Posterior vena cava (tissue), 2 donors: Measurements from ENCODE around the gene DLG2. TPM values are rescaled to one million over a fixed set of nuclear protein-coding genes. Genes with fewer than 3 reads are reported as not detected.
"Not testable (repeated sequence)": the region's sequence is repeated elsewhere in the genome, so short reads cannot be mapped to it uniquely, and the experiment has no call there.

Experiments
- DNase-seq: peaks from one replicate; pipeline ENCODE4 v3.0.0-alpha.2; 2020; ENCODE audit warnings: low spot score
- intact Hi-C, 2 donors: fragments of 100-400 bp; cut with DNase I; formaldehyde crosslinking; loops; one replicate each; pipeline versions ENCODE4 v1.14.1 to v1.14.2; 2022 to 2023
- total RNA-seq, 2 donors: library from RNA; stranded (reverse); fragmentation: NEBNext Ultra II Directional; extraction: Animal tissue kit (Norgen Biotek cat#: 25700); gene quantifications; one replicate each; pipeline ENCODE4 v1.2.1, GENCODE V29; 2021
- donor health status: DM: yes; HTN: yes; CAD: no.
- donor health status: DM: yes; HTN: yes; CAD: no.

DLG2 gene
- total RNA-seq, 2 donors from 2014 or later, result 17.2 to 20.5 TPM

DNA sequence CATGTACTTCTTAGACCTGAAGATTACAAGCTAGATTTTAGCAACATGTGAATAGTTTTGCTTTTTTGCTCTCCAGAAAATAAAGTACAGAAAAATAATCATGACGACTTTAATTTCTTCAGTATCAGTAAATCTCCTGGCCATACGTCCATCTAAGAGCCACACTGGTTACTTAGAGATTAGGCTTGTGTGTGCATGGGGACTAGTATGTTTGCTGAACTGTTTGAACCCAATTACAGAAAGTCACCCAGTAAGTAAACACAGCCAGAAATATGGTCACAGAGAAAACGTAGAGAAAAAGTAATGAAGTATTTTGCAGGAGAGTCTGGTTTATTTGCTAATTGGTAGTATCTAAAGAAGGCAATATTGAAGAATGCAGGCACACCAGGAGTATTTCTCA, 1287.3 kb downstream of the DLG2 start:
- intact Hi-C loops, result no loop called here
- DNase-seq, result no peak

DNA sequence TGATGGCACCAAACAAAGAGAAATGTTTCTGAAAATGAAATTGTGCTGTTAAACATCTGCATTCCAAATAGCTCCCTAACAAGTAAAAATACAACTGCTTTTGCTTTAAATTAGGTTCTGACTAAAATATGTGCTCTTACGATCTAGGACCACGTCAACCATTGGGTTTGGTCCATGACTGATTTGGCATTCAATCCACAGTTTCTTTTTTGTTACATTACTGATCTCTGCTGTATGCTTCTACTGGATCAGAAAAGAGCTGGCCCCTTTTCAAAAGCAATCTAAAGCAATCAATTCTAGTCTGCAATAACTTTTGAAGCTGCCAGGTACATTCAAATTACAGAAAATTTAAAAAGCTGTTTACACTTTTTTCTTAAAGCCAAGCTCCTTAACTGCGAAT, 1293.9 kb downstream of the DLG2 start:
- no peak for DNase-seq
- intact Hi-C loops, result no loop called here

DNA sequence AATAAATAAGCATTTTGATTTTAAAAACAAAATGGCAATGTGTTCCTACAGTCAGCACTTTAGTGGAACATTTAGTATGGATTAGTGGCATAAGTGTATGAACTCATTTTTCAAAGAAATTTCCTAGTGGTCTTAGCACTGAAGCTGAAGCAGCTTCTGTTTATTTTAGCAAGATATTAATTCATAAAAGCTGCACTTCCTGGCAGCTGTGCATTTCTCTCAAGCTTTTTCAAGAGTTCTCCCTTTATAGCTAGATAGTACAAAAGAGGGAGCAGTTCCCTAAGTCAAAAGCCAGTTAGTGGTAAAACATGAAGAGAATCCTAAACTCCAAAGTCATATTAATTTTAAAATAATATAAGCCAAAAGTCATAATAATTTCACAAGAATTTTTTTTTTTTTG, 1304.9 kb downstream of the DLG2 start:
- no peak for DNase-seq
- intact Hi-C loops, result no loop called here

DNA sequence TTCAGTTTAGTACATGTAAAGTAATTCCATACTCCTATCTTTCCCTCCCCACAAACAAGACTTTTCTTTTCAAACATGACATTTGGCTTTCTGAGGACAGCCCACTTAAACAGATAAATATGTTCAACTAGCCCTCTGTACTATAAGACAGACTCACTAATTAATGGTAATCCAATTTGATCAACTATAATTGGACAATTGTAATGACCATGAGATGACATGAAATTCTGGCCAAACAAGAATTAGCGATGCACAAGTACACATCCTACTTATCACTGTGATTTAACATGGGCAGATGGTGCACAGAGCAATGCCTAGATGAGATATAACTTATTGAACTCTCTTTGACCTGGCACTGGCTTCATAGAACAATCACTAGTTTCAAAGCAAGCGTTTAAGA, 1307.3 kb downstream of the DLG2 start:
- DNase-seq, result no peak
- intact Hi-C loops, result no loop called here

DNA sequence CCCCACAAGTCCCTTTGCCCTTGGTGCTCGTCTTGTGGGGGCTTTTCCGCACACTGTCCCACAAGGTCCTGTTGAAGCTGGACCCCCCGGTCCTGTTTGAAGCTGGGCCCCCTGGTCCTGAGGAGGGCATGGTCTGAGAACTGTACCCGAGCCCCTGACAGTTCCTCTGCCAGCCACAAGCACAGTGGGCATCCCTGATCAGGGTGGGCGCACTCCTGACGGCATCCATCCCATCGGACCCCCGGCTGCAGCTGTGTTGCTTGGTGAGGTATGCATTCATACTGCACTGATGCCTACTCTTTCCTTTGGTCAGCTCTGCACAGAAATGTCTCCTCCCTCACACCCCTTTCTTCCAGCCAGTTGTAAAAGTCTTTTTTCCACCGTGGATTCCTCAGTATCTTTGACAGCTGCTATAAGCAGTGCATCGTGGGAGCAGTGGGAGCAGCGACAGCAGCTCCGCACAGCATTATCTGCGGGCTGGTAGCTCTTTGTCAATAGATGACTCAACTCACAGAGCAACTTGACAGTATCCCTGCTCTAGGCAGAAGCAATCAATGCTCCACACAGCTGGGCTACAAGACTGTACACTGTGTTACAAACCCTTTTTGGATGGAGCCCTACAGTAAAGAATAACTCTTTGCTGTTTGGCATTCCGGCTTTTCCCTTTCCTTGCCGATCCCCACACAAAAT, 1310.1 kb downstream of the DLG2 start:
- no peak for DNase-seq
- intact Hi-C loops, result no loop called here

DNA sequence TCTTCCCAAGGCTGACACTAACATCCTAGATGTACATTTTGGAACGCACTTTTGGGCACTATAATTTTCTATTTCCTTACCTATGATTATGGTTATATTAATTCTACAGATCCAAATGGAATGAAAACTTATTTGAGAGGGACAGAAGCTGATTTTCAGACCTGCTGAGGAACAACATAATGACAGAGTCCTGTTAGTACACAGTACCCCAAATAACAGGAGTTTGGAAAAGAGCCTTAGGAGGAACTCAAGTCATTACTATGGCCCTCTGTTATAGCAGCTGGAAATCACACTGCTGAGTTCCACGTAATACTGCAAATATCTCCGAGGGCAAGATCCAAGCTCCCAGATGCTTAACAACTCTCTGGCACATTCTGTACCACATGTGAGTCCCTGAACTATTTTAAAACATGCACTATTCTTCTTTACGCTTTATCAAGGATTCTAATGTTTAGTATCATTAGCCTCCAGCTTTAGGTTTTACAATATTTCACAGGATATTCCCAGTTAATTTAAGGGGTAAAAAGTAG, 1313.2 kb downstream of the DLG2 start:
- intact Hi-C loops, result no loop called here
- DNase-seq, result no peak

DNA sequence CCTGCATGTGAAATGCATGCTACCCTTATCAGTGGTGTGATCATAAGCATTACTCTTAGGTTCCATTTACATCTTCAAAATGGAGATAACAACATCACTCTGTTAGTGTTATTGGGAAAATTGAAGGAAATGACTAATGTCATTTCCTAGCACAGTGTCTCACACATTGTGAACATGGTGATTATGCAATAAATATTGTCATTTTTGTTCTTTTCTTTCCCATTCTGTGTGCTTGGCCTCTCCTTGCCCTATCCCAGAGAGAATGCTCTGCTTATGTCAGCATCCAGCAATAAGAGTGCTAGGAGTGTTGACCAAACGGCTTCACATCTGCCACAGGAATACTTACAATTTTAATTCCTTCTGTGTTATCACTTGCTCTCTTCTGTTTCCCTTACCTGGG, 1316.9 kb downstream of the DLG2 start:
- intact Hi-C loops, result no loop called here
- no peak for DNase-seq

DNA sequence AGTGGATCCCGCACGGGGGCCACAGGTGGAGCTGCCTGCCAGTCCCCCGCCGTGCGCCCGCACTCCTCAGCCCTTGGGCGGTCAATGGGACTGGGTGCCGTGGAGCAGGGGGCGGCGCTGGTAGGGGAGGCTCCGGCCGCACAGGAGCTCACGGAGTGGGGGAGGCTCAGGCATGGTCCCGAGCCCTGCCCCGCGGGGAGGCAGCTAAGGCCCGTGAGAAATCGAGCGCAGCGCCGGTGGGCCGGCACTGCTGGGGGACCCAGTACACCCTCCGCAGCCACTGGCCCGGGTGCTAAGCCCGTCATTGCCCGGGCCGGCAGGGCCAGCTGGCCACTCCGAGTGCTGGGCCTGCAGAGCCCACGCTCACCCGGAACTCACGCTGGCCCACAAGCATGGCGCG, 1318.7 kb downstream of the DLG2 start:
- intact Hi-C loops, DNase-seq: not testable (repeated sequence)

DNA sequence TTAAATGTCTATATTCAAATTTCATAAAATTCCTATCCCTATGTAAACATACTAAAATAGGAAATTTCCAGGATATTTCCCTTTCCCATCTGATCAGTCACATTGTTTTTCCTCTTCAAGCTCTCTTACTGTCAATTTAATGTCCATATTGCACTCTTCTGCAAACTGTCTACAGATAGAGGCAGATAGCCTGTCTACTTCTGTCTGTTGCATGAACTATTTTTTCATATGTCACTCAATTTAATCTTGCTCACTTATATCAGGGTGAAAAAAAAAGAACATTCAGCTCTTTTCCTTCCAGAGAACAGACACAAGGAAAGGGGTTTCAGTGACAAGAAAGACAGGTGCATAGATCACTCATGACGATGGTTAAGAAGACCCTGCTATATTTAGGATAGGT, 1327.1 kb downstream of the DLG2 start:
- intact Hi-C loops, result no loop called here
- no peak for DNase-seq

DNA sequence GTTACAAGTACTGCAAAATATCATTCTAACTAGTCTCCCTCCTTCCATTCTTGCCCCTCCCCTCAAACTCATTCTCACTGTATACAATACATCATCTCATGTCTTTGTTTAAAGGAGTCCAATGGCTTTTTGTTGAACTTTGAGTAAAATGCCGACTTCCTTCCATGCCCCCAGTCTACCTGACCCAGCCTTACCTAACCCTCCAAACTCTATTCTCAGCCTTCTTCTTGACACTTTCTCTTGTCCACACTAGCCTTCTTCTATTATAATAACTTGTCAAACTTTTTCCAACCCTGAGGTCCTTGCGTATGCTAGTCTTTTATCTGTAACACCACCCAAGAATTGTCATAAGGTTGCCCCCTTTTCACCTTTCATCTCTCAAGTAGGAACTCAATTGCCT, 1329.6 kb downstream of the DLG2 start:
- no peak for DNase-seq

DNA sequence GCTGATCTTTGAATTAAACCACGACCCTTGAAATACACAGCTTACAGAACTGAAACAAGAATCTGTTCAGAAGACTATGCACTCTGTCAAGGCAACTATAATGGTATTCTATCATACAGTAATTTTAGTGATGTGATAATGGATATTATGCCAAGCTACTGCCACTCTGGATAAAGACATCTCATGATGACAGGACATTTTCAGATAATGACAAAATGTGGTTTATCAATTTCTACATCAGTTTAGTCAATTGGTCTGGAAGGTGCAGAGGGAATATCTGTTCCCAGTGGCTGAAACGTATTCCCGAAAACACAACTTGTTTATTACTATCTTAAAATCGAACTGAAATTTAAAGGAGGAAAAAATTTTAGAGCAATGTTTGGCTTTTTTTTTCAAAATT, 1331.3 kb downstream of the DLG2 start:
- intact Hi-C loops, result no loop called here
- DNase-seq, result no peak

More for the DNA sequence above, 1329.6 kb downstream of the DLG2 start:
- intact Hi-C loops, result no loop called here

DNA sequence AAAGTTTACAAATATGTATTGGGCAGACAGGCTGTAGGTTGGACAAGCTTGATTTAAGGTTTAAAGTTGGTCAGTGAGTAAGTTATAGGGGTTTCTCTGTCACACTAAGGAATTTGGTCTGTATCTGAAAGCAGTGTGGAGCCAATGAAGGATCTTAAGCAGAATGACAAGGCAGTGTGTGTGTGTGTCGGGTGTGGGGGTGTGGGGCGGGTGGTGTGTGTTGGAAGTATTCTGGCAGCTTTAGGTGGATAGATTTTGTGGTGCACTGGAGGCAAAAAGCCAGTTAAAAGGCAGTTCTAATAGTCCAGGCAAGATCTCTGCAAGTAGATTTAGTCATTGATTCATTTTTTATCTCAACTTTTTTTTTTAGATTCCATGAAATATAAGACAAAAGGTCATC, 1334.2 kb downstream of the DLG2 start:
- DNase-seq, result no peak
- intact Hi-C loops, result no loop called here

DNA sequence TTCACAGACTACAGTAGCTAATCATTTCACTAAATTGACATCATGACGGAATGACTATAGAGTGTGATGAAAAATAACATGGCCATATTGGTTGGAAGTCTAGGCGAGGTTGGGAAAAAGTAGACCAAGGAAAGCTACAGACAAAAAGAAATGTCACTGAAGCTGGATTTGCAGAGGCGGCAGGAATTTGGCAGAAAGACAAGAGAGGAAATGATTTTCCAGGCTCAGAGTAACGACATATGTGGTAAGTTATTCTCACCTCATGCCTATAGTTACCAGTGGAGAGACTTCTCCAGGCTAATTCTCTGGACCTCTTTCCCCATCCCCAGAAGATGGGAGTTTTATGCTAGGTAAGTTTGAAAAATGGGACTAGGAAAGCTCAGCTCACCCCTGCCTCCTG, 1335.1 kb downstream of the DLG2 start:
- intact Hi-C loops, result no loop called here
- no peak for DNase-seq

DNA sequence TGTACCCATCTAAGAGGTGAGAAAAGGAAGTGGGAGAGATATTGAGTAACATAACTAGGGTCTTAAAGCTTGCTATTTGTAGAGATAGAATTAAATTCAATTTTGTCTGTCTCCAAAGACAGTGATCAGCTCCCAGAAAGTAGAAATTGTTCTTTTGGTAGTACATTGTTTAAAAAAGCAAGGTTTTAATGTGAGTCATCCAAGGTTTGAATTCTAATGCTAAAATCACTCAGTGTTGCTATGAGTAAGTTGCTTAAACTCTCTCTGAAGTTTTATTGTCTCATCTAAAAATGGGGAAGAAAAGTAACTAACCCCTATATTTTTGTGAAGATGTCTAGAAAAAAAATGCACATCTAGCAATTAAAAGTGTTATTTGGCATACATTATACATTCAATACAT, 1336.5 kb downstream of the DLG2 start:
- no peak for DNase-seq
- intact Hi-C loops, result no loop called here

DNA sequence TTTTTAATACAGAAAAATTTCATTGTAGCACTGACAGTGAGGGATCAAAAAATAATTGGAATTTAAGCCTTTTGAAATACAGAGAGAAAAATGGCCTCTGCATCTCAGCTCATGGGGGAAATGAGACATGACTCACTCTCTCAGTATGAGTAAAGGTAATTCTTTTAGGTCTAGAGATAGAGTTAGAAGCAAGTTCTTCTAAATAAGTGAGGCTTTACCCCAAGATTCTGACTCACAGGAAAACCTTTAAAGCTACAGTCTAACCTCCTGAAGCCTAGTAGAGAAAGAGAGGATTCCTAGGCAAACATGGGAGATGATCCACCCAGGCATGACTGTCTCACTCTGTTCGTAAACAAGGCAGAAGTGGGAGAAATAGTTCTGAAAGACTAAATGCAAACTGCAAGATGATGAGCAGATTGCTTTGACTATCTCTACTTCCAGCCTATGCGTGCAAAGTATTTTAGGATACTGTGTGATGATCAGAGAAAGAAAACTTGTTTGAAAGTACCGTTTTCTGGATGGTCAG, 1337.7 kb downstream of the DLG2 start:
- DNase-seq, result no peak

DNA sequence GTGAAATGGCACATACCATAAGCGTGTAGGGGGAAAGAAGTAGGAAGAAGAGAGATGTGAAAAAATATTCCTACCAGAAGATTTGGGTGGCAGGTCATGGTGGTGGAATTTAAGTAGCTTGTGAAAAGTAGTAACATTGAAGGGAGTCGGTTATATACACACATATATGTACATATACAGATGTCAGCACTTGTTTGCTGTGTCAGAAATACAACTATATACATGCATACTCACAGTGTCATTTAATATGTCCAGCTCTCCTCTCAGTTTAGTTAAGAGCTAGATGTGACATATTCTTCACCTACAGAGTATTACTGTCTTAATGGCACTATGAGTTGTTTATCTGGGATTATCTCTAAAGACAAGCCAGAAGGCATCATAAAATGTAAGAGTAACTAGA, 1353.6 kb downstream of the DLG2 start:
- DNase-seq, result no peak
- intact Hi-C loops, result no loop called here

More for the DNA sequence above, 1337.7 kb downstream of the DLG2 start:
- intact Hi-C loops, result loop anchor here in 1 of 2 donors (2.0 kb wide), 1 partner anchor 59 kb away; no protein-coding TSS in a partner anchor

DNA sequence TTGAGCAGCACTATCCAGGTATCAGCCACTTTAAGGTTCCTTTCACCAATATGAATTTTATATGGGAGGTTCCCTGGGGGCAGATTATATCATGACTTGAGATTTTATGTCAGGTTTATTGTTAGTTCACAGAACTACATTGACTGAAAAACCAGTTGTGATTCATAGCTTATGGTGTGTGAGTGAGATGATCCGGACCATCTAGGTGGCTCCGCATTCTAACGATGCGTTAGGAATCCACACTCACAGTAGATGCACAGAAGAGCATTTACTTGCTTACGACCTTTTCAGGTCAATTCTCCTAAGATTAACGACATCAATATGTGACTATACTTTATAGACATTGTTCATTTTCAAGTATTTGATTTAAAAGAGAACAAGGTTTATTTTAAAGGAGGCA, 1356.7 kb downstream of the DLG2 start:
- intact Hi-C loops, result no loop called here
- DNase-seq, result no peak

DNA sequence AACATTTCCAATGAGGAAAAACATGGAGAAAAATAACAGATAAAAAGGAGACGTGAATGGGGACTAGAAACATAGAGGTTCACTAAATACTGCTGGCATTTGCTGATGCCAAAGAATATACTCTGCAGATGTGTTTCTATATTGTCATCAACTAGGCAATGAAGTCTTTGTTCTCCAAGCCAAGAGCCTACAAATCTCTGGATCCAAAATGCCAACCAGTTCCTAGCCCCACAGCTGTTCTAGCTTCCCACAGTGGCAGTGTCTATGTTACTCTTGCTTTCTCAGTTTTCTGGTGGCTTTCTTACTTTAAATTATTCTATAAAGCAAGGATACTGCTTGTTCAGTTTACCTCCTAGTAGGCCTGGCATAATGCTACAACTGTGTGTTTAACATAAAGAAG, 1363.1 kb downstream of the DLG2 start:
- DNase-seq, result no peak
- intact Hi-C loops, result no loop called here

DNA sequence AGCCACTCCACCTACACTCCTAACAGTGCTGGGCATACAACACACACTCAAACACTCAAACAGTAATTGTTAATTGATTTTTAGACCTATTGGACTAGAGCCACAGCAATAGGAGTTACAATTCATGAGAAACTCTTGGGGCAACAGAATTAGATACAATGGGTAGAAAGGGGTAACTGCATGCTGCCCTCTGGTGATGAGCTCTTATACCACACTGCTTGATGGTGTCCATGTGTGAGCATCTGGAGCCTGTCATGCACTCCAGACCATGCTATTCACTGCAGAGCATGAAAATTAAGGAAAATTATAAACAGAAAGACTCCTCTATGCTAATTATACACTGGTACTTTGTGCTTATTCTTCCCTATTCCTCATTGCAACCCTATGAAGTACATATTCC, 1365.4 kb downstream of the DLG2 start:
- intact Hi-C loops, result no loop called here
- DNase-seq, result no peak

DNA sequence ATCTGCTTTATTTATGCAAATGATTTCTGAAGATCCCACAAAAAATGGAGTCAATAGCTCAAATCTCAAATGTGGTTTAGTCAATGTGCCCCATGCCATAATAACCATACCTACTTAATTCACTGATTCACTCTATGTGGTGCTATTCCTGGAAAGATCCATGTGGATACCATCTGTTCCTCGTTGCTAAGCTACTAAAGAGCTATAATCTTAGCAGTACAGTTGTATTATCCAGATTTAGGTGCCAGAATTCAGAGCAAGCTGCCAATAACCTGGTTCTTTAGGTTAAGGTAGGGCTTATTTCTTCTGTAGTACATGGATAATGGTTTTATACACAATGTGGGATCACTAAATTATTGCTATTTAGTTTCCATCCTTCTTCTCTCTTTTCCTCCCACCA, 1366.3 kb downstream of the DLG2 start:
- intact Hi-C loops, result no loop called here
- DNase-seq, result no peak

DNA sequence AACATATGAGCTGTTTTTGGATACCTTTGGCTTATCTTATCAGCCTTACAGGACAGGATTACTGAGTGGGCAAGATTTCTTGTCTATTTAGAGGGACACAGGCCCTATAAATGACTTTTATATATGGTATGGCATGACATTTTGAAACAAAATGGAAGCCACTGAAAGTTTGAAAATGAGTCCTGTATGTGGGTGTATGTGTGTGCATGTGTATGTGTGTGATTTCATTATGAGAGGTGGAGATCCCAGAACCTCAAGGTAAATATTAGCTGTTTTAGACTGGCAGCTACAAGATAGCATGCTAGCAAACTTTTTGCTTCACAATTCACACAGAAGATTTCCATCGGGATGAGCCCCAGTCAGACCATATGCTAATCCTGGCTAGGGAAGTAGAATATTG, 1370.5 kb downstream of the DLG2 start:
- DNase-seq, result no peak
- intact Hi-C loops, result no loop called here
